ENCODE results near the gene KLHL34.

GRCh38 chrX:21666252-21666651 is 8.1 kb upstream of the KLHL34 start:
- no peak for TF ChIP-seq YY1 (IDR thresholded peaks at IDR 0.05; ENCODE audit: insufficient read depth, insufficient read length)
- TF ChIP-seq SUZ12 (IDR thresholded peaks at IDR 0.05; ENCODE audit: extremely low read depth, insufficient read depth, insufficient read length), result no peak
- no peak for TF ChIP-seq ZNF274 (IDR thresholded peaks at IDR 0.05; ENCODE audit: low read depth, low read length)
